Measurements from ENCODE around the gene TMEM179. TPM values are rescaled to one million over a fixed set of nuclear protein-coding genes. Genes with fewer than 3 reads are reported as not detected.

The TMEM179 gene
- total and polyA plus RNA-seq, 2 of the 8 experiments (the other 6 are each of a cell fraction or from before 2014, with no cell fraction given) = 2.9 to 4.0 TPM

GRCh38 chr14:104546591-104547309 is 57.8 kb downstream of the TMEM179 start:
- Histone ChIP-seq H3K4me1 (replicated peaks in 1 of 4; ENCODE audit: control insufficient read depth in 3 of 4, insufficient read depth in 4 of 4, low read length in 3 of 4) (peaks cover 0 to 3% (median 1%) of the 10 kb centered on the region in 4 experiments; a peak in 3 of 7 replicates), H4K91ac (replicated peaks; ENCODE audit: insufficient read length, low read length) (no peak overlapping the region), H3K4ac (replicated peaks; ENCODE audit: insufficient read length, low read depth, low read length) (no peak overlapping the region), H2AK5ac (ENCODE audit: low read depth, low read length) (no peak overlapping the region), H3K79me2 (ENCODE audit: control insufficient read depth in 1 of 2, insufficient read depth in 2 of 2, low read length in 2 of 2) (no peaks in the 10 kb centered on the region), H2BK20ac (ENCODE audit: low read length) (no peak overlapping the region), H3K9me3 (ENCODE audit: insufficient read depth in 2 of 2, low read depth in 1 of 2, low read length in 1 of 2) (no peaks in the 10 kb centered on the region), H3K9ac (replicated peaks in 1 of 4; ENCODE audit: extremely low read depth in 1 of 4, low read depth in 3 of 4, low read length in 3 of 4) (no peak overlapping the region), H3K79me1 (ENCODE audit: low read depth, low read length) (no peaks in the 10 kb centered on the region), H3K23ac (ENCODE audit: insufficient read length) (no peak overlapping the region), H2BK5ac (ENCODE audit: low read depth, low read length) (no peak overlapping the region), H3K4me2 (ENCODE audit: insufficient read depth in 1 of 2, low read depth in 2 of 2, low read length in 2 of 2) (no peak overlapping the region), H3K14ac (ENCODE audit: insufficient read length) (no peak overlapping the region), H4K5ac (ENCODE audit: insufficient read length, low read depth, low read length) (no peak overlapping the region), H3K36me3 (ENCODE audit: control insufficient read depth in 2 of 4, insufficient read depth in 4 of 4, low read length in 3 of 4) (no peaks in the 10 kb centered on the region), H3K27ac (ENCODE audit: low read depth, low read length) (no peak overlapping the region), H3K18ac (ENCODE audit: extremely low read depth, low read length) (no peak overlapping the region), H3K4me3 (ENCODE audit: extremely low read depth in 1 of 4, insufficient read depth in 2 of 4, low read depth in 3 of 4, low read length in 4 of 4) (no peak overlapping the region), H3K56ac (replicated peaks; ENCODE audit: insufficient read length, low read depth, low read length) (no peak overlapping the region), H2BK120ac (replicated peaks; ENCODE audit: low read depth, low read length) (no peak overlapping the region), H3K23me2 (ENCODE audit: low read depth, low read length) (peaks cover 2% of the 10 kb centered on the region; the same call in 1 of the 2 replicates), H3K27me3 (replicated peaks in 1 of 4; ENCODE audit: control insufficient read depth in 3 of 4, extremely low read depth in 1 of 4, insufficient read depth in 3 of 4, low read length in 3 of 4) (no peaks in the 10 kb centered on the region; a peak in 1 of 7 replicates), H2BK12ac (ENCODE audit: low read depth, low read length) (no peak overlapping the region), H4K20me1 (replicated peaks in 1 of 2; ENCODE audit: control insufficient read depth in 1 of 2, insufficient read depth in 2 of 2, low read length in 2 of 2) (peaks cover 0 to 3% of the 10 kb centered on the region in 2 experiments), H2AFZ (ENCODE audit: low read length) (no peak overlapping the region), H2BK15ac (ENCODE audit: low read length) (no peak overlapping the region), H4K8ac (ENCODE audit: extremely low read depth, insufficient read depth, low read length) (no peak overlapping the region)
- FAIRE-seq = no peak
- peak in 1 of 2 experiments; percentile 43 for DNase-seq (ENCODE audit: low read depth in 1 of 2, low spot score in 2 of 2)
- ChIA-PET POLR2A (ENCODE audit: partially characterized antibody) (no interaction called here), CTCF (ENCODE audit: partially characterized antibody) (interaction anchor here (0.8 to 1.3 kb wide), 3 partner anchors 8 to 469 kb away, joined by 3 to 4 read pairs (median 3); no protein-coding TSS in a partner anchor)
- WGBS, 2 experiments (ENCODE audit: extremely low coverage in 1 of 2, insufficient coverage in 1 of 2, insufficient read length in 1 of 2, insufficient replicate concordance in 2 of 2, low coverage in 1 of 2, low lambda C conversion rate in 2 of 2, missing lambda C conversion rate in 1 of 2) = 92% methylated on average over 14 of the region's 19 CpGs; no CpG with 5 or more reads in 1 of the 2 experiments
- TF ChIP-seq YY1 (IDR thresholded peaks at IDR 0.05; ENCODE audit: low read depth, low read length) (no peak), CTCF (IDR thresholded peaks at IDR 0.05; ENCODE audit: control extremely low read depth in 1 of 3, insufficient read depth in 1 of 3, low read depth in 1 of 3, low read length in 3 of 3) (no peak), SIX5 (IDR thresholded peaks at IDR 0.05; ENCODE audit: low read depth, low read length) (no peak), SAP30 (IDR thresholded peaks at IDR 0.05; ENCODE audit: insufficient read depth, insufficient replicate concordance, low read length) (no peak), CHD1 (IDR thresholded peaks at IDR 0.05; ENCODE audit: low read depth, low read length) (no peak), KDM5A (IDR thresholded peaks at IDR 0.05; ENCODE audit: low read length) (no peak), BCL11A (IDR thresholded peaks at IDR 0.05; ENCODE audit: low read depth in 2 of 2, low read length in 2 of 2) (no peak), EZH2 (IDR thresholded peaks at IDR 0.05; ENCODE audit: low read depth, low read length, severe bottlenecking) (no peak), SUZ12 (IDR thresholded peaks at IDR 0.05; ENCODE audit: low read length) (no peak), HDAC6 (IDR thresholded peaks at IDR 0.05; ENCODE audit: low read depth, low read length) (no peak)

Measured in H1 (cell line).